Ovary (tissue), 3 donors: ENCODE data around the gene MRAP2.

Source experiments
- CTCF ChIP-seq, 3 donors: fragments of 450-650 bp in 2 of 3; fragments of 200-600 bp in 1 of 3; IDR thresholded peaks; one replicate each; pipeline versions ENCODE4 v1.5.1 to v1.8.0; 2016 to 2022; ENCODE audit warnings: antibody characterized with exemption in 3 of 3, mild to moderate bottlenecking in 1 of 3
- EP300 ChIP-seq: sonication (generic); formaldehyde crosslinking; IDR thresholded peaks from one replicate; pipeline ENCODE4 v1.6.1; 2017; ENCODE audit warnings: antibody characterized with exemption
- POLR2A ChIP-seq: fragments of 450-650 bp; IDR thresholded peaks from one replicate; pipeline ENCODE4 v1.6.1; 2017; ENCODE audit warnings: antibody characterized with exemption, mild to moderate bottlenecking, moderate library complexity
- donor health status: DM: no; HTN: no; CAD: no.

DNA sequence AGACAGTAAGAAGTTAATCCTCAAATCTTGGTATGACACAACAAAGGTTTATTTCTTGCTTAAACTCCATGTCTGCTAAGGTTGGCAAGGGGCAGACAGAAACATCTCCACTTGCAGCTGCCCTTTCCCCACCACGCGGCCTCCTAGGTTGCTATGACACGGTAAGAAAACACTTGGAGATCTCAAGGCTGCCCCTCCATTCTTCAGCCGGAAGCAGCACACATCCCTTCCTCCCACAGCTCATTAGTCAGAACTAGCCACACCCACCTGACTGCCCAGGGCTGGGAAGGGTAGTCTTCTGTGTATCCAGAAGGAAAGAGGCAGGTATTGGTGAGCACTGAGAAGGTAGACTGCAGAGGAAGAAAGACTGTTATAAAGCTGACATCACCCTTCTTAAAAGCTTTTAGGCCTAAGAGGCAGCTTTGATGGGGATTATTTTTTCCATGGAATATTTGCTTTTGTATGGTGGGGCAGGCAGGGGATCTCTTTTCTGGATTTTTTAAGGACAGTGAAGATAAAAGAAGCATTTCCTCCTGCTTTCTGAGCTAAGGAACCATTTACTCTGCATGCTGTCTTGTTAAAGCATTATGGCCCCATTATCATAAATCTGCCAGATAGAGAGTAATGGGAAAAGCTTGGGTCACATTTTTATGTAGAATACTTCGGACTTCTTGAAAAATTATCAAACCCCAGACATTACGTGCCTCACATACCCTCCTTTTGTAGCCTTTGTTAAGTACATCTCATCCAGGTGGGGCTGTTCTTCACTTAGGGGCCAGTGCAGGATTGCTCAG is 41.6 kb downstream of the MRAP2 start:
- TF ChIP-seq CTCF (IDR thresholded peaks at IDR 0.05) (no peak), POLR2A (no peak), EP300 (no peak)
